Mononuclear cell (primary cell): ENCODE measurements around the gene AFG1L. TPM values are rescaled to one million over a fixed set of nuclear protein-coding genes. Genes with fewer than 3 reads are reported as not detected.

Experiments used
- H3K27me3 ChIP-seq: 2 replicates; pipeline ENCODE4 v1.6.0; 2011; ENCODE audit warnings: low read length, control low read depth; ENCODE audit not compliant: insufficient read depth
- H3K4me1 ChIP-seq: 2 replicates; pipeline ENCODE4 v1.5.1; 2011; ENCODE audit warnings: mild to moderate bottlenecking, low read length, control low read depth; ENCODE audit not compliant: insufficient read depth
- H3K4me3 ChIP-seq: 2 replicates; pipeline ENCODE4 v1.5.1; 2011; ENCODE audit warnings: mild to moderate bottlenecking, low read length, moderate library complexity
- H3K9me3 ChIP-seq: 2 replicates; pipeline ENCODE4 v1.5.1; 2011; ENCODE audit warnings: low read depth, mild to moderate bottlenecking, control low read depth, low read length
- total RNA-seq: library from RNA; depleted of rRNA; stranded (reverse); fragments of >200 nt; gene quantifications from one replicate; pipeline ENCODE4 v1.2.3, GENCODE V29; 2012

The AFG1L gene
- total RNA-seq, 1 donor = 3.0 TPM

- H3K4me1 ChIP-seq = no peaks in the 10 kb centered on the region
- no peak overlapping the region for H3K4me3 ChIP-seq
- H3K9me3 ChIP-seq = no peaks in the 10 kb centered on the region
- H3K27me3 ChIP-seq = no peaks in the 10 kb centered on the region
Observed at GRCh38 chr6:108463784-108464183, 168.9 kb downstream of the AFG1L start.

- H3K4me3 ChIP-seq = no peak overlapping the region
- no peaks in the 10 kb centered on the region for H3K27me3 ChIP-seq
- no peaks in the 10 kb centered on the region for H3K4me1 ChIP-seq
Observed at GRCh38 chr6:108464418-108465097, 169.7 kb downstream of the AFG1L start.

GRCh38 chr6:108465098-108465495 lies 170.2 kb downstream of the AFG1L start:
- Histone ChIP-seq H3K9me3 (no peaks in the 10 kb centered on the region), H3K4me3 (no peak overlapping the region), H3K4me1 (no peaks in the 10 kb centered on the region), H3K27me3 (no peaks in the 10 kb centered on the region)

More at GRCh38 chr6:108464418-108465097, 169.7 kb downstream of the AFG1L start:
- no peaks in the 10 kb centered on the region for H3K9me3 ChIP-seq

- Histone ChIP-seq H3K4me1 (no peaks in the 10 kb centered on the region), H3K4me3 (no peak overlapping the region), H3K27me3 (no peaks in the 10 kb centered on the region), H3K9me3 (no peaks in the 10 kb centered on the region)
Observed at GRCh38 chr6:108468346-108468745, 173.5 kb downstream of the AFG1L start.

- H3K9me3 ChIP-seq = no peaks in the 10 kb centered on the region
- H3K4me1 ChIP-seq = no peaks in the 10 kb centered on the region
- no peak overlapping the region for H3K4me3 ChIP-seq
- H3K27me3 ChIP-seq = no peaks in the 10 kb centered on the region
Observed at GRCh38 chr6:108469316-108469715, 174.5 kb downstream of the AFG1L start.

GRCh38 chr6:108473197-108473596 lies 178.3 kb downstream of the AFG1L start:
- H3K27me3 ChIP-seq = no peaks in the 10 kb centered on the region
- no peaks in the 10 kb centered on the region for H3K4me1 ChIP-seq
- H3K9me3 ChIP-seq = no peaks in the 10 kb centered on the region
- H3K4me3 ChIP-seq = no peak overlapping the region

- Histone ChIP-seq H3K4me1 (no peaks in the 10 kb centered on the region), H3K9me3 (no peaks in the 10 kb centered on the region), H3K4me3 (no peak overlapping the region), H3K27me3 (no peaks in the 10 kb centered on the region)
Observed at GRCh38 chr6:108476376-108476775, 181.5 kb downstream of the AFG1L start.

- H3K27me3 ChIP-seq = no peaks in the 10 kb centered on the region
- no peaks in the 10 kb centered on the region for H3K4me1 ChIP-seq
- H3K4me3 ChIP-seq = no peak overlapping the region
- H3K9me3 ChIP-seq = no peaks in the 10 kb centered on the region
Observed at GRCh38 chr6:108476847-108477430, 182.1 kb downstream of the AFG1L start.

- Histone ChIP-seq H3K9me3 (no peaks in the 10 kb centered on the region), H3K4me1 (no peaks in the 10 kb centered on the region), H3K4me3 (no peak overlapping the region), H3K27me3 (no peaks in the 10 kb centered on the region)
Observed at GRCh38 chr6:108482559-108482958, 187.7 kb downstream of the AFG1L start.

GRCh38 chr6:108484016-108484415 lies 189.2 kb downstream of the AFG1L start:
- Histone ChIP-seq H3K4me1 (no peaks in the 10 kb centered on the region), H3K27me3 (no peaks in the 10 kb centered on the region), H3K4me3 (no peak overlapping the region), H3K9me3 (no peaks in the 10 kb centered on the region)

- Histone ChIP-seq H3K4me1 (no peaks in the 10 kb centered on the region), H3K27me3 (no peaks in the 10 kb centered on the region), H3K4me3 (no peak overlapping the region), H3K9me3 (no peaks in the 10 kb centered on the region)
Observed at GRCh38 chr6:108489699-108490098, 194.8 kb downstream of the AFG1L start.

- no peaks in the 10 kb centered on the region for H3K9me3 ChIP-seq
- no peaks in the 10 kb centered on the region for H3K27me3 ChIP-seq
- H3K4me3 ChIP-seq = no peak overlapping the region
- H3K4me1 ChIP-seq = no peaks in the 10 kb centered on the region
Observed at GRCh38 chr6:108492131-108492766, 197.4 kb downstream of the AFG1L start.

GRCh38 chr6:108494434-108494833 lies 199.6 kb downstream of the AFG1L start:
- H3K4me1 ChIP-seq = no peaks in the 10 kb centered on the region
- no peaks in the 10 kb centered on the region for H3K27me3 ChIP-seq
- H3K9me3 ChIP-seq = no peaks in the 10 kb centered on the region
- H3K4me3 ChIP-seq = no peak overlapping the region

- Histone ChIP-seq H3K9me3 (no peaks in the 10 kb centered on the region), H3K4me3 (no peak overlapping the region), H3K4me1 (no peaks in the 10 kb centered on the region), H3K27me3 (no peaks in the 10 kb centered on the region)
Observed at GRCh38 chr6:108497883-108498282, 203.0 kb downstream of the AFG1L start.

GRCh38 chr6:108501559-108501958 lies 206.7 kb downstream of the AFG1L start:
- no peaks in the 10 kb centered on the region for H3K9me3 ChIP-seq
- no peaks in the 10 kb centered on the region for H3K4me1 ChIP-seq
- no peaks in the 10 kb centered on the region for H3K27me3 ChIP-seq
- no peak overlapping the region for H3K4me3 ChIP-seq

- H3K4me3 ChIP-seq = no peak overlapping the region
- H3K9me3 ChIP-seq = no peaks in the 10 kb centered on the region
- H3K4me1 ChIP-seq = no peaks in the 10 kb centered on the region
- no peaks in the 10 kb centered on the region for H3K27me3 ChIP-seq
Observed at GRCh38 chr6:108502832-108503231, 208.0 kb downstream of the AFG1L start.
